ENCODE results near the gene ARNT2. TPM values are rescaled to one million over a fixed set of nuclear protein-coding genes. Genes with fewer than 3 reads are reported as not detected.
A peak's percentile ranks its signal among the peaks of the same experiment; 100 is the strongest.

ARNT2 gene
- total and polyA plus RNA-seq, 4 donors: 2.0 to 12.2 (median 5.5) TPM

DNA sequence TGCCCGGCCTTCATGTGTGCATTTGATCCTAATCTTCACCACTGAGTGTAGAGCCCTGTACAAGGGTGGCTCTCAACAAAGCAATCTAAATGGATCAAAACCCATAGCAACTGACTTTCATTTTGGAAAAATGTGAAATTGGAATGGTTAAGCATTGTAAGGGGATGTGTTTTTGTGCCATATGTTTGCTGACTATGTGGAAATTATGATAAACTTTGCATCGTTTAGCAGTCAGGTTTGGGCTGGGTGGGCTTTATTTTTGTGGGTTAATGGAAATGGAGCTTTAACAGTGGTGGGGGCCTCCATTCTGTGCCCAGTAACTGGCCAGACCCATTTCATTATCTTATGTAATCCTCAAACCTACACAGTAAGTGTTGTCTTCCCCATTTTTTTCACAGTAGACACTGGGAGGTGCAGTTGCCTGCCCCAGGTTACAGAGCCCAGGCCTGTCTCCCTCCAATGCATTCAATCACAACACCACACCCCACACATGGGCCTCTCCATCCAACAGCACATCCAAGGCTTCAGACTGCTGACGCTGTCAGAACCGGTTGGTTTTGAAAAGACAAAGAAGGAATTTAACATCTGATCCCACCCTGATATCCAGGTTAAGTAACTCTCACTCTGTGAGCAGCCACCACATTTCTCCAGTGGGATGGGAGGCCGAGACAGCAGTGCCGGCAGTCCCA, 154.6 kb downstream of the ARNT2 start:
- ATAC-seq (ENCODE audit: insufficient read depth, low FRiP score): peak; percentile 22
- no peak overlapping the region for H3K9ac ChIP-seq (ENCODE audit: insufficient read depth in 1 of 2, low read length in 2 of 2)
- 75 to 88% methylated on average over 6 of the region's 6 CpGs for WGBS, 2 donors
- H3K4me3 ChIP-seq: no peak overlapping the region
- TF ChIP-seq, protein P1, sequence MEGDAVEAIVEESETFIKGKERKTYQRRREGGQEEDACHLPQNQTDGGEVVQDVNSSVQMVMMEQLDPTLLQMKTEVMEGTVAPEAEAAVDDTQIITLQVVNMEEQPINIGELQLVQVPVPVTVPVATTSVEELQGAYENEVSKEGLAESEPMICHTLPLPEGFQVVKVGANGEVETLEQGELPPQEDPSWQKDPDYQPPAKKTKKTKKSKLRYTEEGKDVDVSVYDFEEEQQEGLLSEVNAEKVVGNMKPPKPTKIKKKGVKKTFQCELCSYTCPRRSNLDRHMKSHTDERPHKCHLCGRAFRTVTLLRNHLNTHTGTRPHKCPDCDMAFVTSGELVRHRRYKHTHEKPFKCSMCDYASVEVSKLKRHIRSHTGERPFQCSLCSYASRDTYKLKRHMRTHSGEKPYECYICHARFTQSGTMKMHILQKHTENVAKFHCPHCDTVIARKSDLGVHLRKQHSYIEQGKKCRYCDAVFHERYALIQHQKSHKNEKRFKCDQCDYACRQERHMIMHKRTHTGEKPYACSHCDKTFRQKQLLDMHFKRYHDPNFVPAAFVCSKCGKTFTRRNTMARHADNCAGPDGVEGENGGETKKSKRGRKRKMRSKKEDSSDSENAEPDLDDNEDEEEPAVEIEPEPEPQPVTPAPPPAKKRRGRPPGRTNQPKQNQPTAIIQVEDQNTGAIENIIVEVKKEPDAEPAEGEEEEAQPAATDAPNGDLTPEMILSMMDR (IDR thresholded peaks at IDR 0.05; ENCODE audit: control extremely low read depth, extremely low read depth): no peak
- DNase-seq: no peak
- H3K4me1 ChIP-seq (ENCODE audit: control insufficient read depth in 5 of 5, insufficient read depth in 5 of 5, low read length in 5 of 5): peaks cover 0 to 27% (median 0%) of the 10 kb centered on the region in 5 donors
- no peaks in the 10 kb centered on the region for H3K9me3 ChIP-seq (ENCODE audit: control insufficient read depth in 4 of 4, insufficient read depth in 3 of 4, low read length in 3 of 4)
- H3K36me3 ChIP-seq (ENCODE audit: control insufficient read depth in 4 of 4, insufficient read depth in 4 of 4, low read length in 4 of 4): peaks cover 0 to 38% (median 16%) of the 10 kb centered on the region in 4 donors
- H3K27me3 ChIP-seq (ENCODE audit: control insufficient read depth in 3 of 3, insufficient read depth in 3 of 3, low read length in 2 of 3): no peaks in the 10 kb centered on the region
- H3K27ac ChIP-seq (ENCODE audit: low read depth in 1 of 2, low read length in 1 of 2): peak overlapping the region in 1 of 2 donors; percentile 58

DNA sequence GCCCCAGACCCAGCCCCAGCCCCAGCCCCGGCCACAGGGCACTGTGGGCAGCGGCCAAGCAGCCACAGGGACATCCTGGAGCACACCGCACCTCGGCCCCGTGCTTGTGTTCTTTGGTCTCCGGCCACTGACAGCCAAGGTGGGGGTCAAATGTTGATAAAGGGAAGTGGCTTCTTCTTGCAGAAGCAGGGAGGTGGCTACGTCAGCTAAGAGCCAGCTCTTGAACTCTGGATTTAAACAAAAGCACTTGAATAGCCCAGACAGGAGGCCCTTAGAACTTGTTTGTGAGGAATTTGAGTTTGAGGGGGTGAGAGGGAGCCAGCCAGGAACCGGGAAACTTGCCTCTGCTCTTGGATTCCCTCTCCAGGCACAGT, 155.1 kb downstream of the ARNT2 start:
- peaks cover 0 to 27% (median 0%) of the 10 kb centered on the region in 5 donors for H3K4me1 ChIP-seq (ENCODE audit: control insufficient read depth in 5 of 5, insufficient read depth in 5 of 5, low read length in 5 of 5)
- peak overlapping the region in 1 of 2 donors; percentile 23 for H3K27ac ChIP-seq (ENCODE audit: low read depth in 1 of 2, low read length in 1 of 2)
- ATAC-seq (ENCODE audit: insufficient read depth, low FRiP score): peak; percentile 50
- no peaks in the 10 kb centered on the region for H3K27me3 ChIP-seq (ENCODE audit: control insufficient read depth in 3 of 3, insufficient read depth in 3 of 3, low read length in 2 of 3)
- 54 to 67% methylated on average over 8 of the region's 8 CpGs for WGBS, 2 donors
- TF ChIP-seq, protein P1 (IDR thresholded peaks at IDR 0.05; ENCODE audit: control extremely low read depth, extremely low read depth): no peak
- H3K36me3 ChIP-seq (ENCODE audit: control insufficient read depth in 4 of 4, insufficient read depth in 4 of 4, low read length in 4 of 4): peaks cover 0 to 42% (median 17%) of the 10 kb centered on the region in 4 donors
- no peak overlapping the region for H3K9ac ChIP-seq (ENCODE audit: insufficient read depth in 1 of 2, low read length in 2 of 2)
- H3K9me3 ChIP-seq (ENCODE audit: control insufficient read depth in 4 of 4, insufficient read depth in 3 of 4, low read length in 3 of 4): no peaks in the 10 kb centered on the region
- no peak overlapping the region for H3K4me3 ChIP-seq
- DNase-seq: peak; percentile 29 to 63 (median 53)

DNA sequence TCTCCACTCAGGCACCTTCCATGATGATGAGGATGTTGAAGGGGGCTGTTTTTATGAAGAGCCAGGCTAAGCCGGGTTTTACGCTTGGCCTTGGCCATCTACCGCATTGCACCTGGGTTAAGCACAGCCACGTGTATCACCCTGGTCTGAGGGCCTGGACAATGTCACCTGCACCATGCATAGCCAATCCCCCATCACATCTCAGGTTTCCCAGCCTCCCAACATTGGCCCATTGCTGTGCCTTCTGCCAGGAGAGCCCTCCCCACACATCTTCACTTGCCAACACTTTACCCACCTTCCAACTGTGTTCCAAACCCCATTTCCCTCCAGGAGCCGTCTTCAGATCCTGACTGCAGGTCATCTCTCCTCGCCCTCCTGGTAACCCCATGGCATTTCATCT, 155.6 kb downstream of the ARNT2 start:
- WGBS, 2 donors: 75 to 93% methylated on average over 6 of the region's 6 CpGs
- TF ChIP-seq, protein P1 (IDR thresholded peaks at IDR 0.05; ENCODE audit: control extremely low read depth, extremely low read depth): no peak
- ATAC-seq (ENCODE audit: insufficient read depth, low FRiP score): no peak

More for the DNA sequence above, 155.6 kb downstream of the ARNT2 start:
- Histone ChIP-seq H3K4me1 (ENCODE audit: control insufficient read depth in 5 of 5, insufficient read depth in 5 of 5, low read length in 5 of 5) (peaks cover 0 to 27% (median 0%) of the 10 kb centered on the region in 5 donors), H3K4me3 (no peak overlapping the region), H3K36me3 (ENCODE audit: control insufficient read depth in 4 of 4, insufficient read depth in 4 of 4, low read length in 4 of 4) (peaks cover 0 to 42% (median 17%) of the 10 kb centered on the region in 4 donors), H3K9me3 (ENCODE audit: control insufficient read depth in 4 of 4, insufficient read depth in 3 of 4, low read length in 3 of 4) (no peaks in the 10 kb centered on the region), H3K9ac (ENCODE audit: insufficient read depth in 1 of 2, low read length in 2 of 2) (no peak overlapping the region), H3K27ac (ENCODE audit: low read depth in 1 of 2, low read length in 1 of 2) (peak overlapping the region in 1 of 2 donors; percentile 23), H3K27me3 (ENCODE audit: control insufficient read depth in 3 of 3, insufficient read depth in 3 of 3, low read length in 2 of 3) (no peaks in the 10 kb centered on the region)
- DNase-seq: no peak
